ENCODE data around the gene TMEM232. TPM values are rescaled to one million over a fixed set of nuclear protein-coding genes. Genes with fewer than 3 reads are reported as not detected.
"Not testable (repeated sequence)": the region's sequence is repeated elsewhere in the genome, so short reads cannot be mapped to it uniquely, and the experiment has no call there.

Gene TMEM232
- total and polyA plus RNA-seq, 2 experiments from 2014 or later: 1.3 to 1.9 TPM

DNA sequence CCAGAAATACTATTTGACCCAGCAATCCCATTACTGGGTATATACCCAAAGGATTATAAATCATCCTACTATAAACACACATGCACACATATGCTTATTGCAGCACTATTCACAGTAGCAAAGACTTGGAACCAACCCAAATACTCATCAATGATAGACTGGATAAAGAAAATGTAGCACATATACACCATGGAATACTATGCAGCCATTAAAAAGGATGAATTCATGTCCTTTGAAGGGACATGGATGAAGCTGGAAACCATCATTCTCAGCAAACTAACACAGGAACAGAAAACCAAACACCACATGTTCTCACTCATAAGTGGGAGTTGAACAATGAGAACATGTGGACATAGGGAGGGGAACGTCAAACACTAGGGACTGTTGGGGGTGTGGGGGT is 35.9 kb downstream of the TMEM232 start:
- not testable (repeated sequence) for DNase-seq (ENCODE audit: low spot score); H3K4me2 ChIP-seq; H3K27me3 ChIP-seq (ENCODE audit: insufficient read depth); H3K27me3 Mint-ChIP-seq (ENCODE audit: insufficient read depth, low read depth, poor library complexity); ATAC-seq; H3K4me3 ChIP-seq; H3F3A ChIP-seq (replicated peaks; ENCODE audit: low read depth); H3K4me3 Mint-ChIP-seq; H3K4me1 ChIP-seq (ENCODE audit: insufficient read depth); H4K20me1 ChIP-seq (replicated peaks; ENCODE audit: insufficient read depth); H3K36me3 Mint-ChIP-seq (ENCODE audit: low read depth); H2AFZ ChIP-seq; H3K9me2 ChIP-seq (ENCODE audit: insufficient read depth); H3K79me2 ChIP-seq (replicated peaks; ENCODE audit: insufficient read depth); H3K27ac Mint-ChIP-seq; H3K27ac ChIP-seq (ENCODE audit: low read depth); H3K9me3 Mint-ChIP-seq; H3K36me3 ChIP-seq (ENCODE audit: insufficient read depth)
- peaks cover 10% of the 10 kb centered on the region for H3K4me1 Mint-ChIP-seq

DNA sequence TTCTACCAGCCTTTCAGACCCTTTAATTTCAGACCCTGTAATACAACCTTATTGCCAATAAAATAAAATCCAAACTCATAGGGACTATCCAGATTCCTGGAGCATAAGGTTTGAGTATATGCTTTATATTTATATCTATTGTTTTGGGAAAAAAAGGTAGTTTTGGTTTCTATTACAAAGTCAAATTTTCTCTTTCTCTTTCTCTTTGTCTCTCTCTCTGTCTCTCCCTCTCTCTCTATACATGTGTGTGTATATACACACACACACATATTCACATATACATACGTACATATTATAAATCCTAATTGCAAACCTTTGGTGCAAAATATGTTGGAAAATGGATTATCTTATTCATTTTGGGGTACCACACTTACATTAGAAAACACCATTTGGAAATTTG is 39.0 kb downstream of the TMEM232 start:
- Histone ChIP-seq H3K79me2 (replicated peaks; ENCODE audit: insufficient read depth) (no peaks in the 10 kb centered on the region), H3K27me3 (ENCODE audit: insufficient read depth) (no peaks in the 10 kb centered on the region), H3K4me1 (ENCODE audit: insufficient read depth) (no peaks in the 10 kb centered on the region), H3K9me2 (ENCODE audit: insufficient read depth) (no peaks in the 10 kb centered on the region), H3F3A (replicated peaks; ENCODE audit: low read depth) (no peaks in the 10 kb centered on the region), H3K4me3 (no peak overlapping the region), H3K4me2 (no peak overlapping the region), H3K27ac (ENCODE audit: low read depth) (no peak overlapping the region), H2AFZ (no peak overlapping the region), H3K36me3 (ENCODE audit: insufficient read depth) (no peaks in the 10 kb centered on the region), H4K20me1 (replicated peaks; ENCODE audit: insufficient read depth) (no peaks in the 10 kb centered on the region)
- DNase-seq (ENCODE audit: low spot score) (no peak), ATAC-seq (no peak)
- H3K36me3 Mint-ChIP-seq (ENCODE audit: low read depth): no peaks in the 10 kb centered on the region
- no peak overlapping the region; the same call in 1 of the 2 replicates for H3K27ac Mint-ChIP-seq
- TF ChIP-seq STAT1 (IDR thresholded peaks at IDR 0.05; ENCODE audit: unreplicated experiment) (no peak), ETS1 (IDR thresholded peaks at IDR 0.05) (no peak), JUNB (IDR thresholded peaks at IDR 0.05; ENCODE audit: unreplicated experiment) (no peak), NANOG (IDR thresholded peaks at IDR 0.05; ENCODE audit: borderline replicate concordance) (no peak), CTCF (conservative IDR thresholded peaks at IDR 0.05; ENCODE audit: low read depth in 2 of 2) (no peak), EZH2 (IDR thresholded peaks at IDR 0.05; ENCODE audit: low read depth, unreplicated experiment) (no peak), EZH2phosphoT487 (IDR thresholded peaks at IDR 0.05; ENCODE audit: unreplicated experiment) (no peak)
- TF ChIP-seq, protein P1, sequence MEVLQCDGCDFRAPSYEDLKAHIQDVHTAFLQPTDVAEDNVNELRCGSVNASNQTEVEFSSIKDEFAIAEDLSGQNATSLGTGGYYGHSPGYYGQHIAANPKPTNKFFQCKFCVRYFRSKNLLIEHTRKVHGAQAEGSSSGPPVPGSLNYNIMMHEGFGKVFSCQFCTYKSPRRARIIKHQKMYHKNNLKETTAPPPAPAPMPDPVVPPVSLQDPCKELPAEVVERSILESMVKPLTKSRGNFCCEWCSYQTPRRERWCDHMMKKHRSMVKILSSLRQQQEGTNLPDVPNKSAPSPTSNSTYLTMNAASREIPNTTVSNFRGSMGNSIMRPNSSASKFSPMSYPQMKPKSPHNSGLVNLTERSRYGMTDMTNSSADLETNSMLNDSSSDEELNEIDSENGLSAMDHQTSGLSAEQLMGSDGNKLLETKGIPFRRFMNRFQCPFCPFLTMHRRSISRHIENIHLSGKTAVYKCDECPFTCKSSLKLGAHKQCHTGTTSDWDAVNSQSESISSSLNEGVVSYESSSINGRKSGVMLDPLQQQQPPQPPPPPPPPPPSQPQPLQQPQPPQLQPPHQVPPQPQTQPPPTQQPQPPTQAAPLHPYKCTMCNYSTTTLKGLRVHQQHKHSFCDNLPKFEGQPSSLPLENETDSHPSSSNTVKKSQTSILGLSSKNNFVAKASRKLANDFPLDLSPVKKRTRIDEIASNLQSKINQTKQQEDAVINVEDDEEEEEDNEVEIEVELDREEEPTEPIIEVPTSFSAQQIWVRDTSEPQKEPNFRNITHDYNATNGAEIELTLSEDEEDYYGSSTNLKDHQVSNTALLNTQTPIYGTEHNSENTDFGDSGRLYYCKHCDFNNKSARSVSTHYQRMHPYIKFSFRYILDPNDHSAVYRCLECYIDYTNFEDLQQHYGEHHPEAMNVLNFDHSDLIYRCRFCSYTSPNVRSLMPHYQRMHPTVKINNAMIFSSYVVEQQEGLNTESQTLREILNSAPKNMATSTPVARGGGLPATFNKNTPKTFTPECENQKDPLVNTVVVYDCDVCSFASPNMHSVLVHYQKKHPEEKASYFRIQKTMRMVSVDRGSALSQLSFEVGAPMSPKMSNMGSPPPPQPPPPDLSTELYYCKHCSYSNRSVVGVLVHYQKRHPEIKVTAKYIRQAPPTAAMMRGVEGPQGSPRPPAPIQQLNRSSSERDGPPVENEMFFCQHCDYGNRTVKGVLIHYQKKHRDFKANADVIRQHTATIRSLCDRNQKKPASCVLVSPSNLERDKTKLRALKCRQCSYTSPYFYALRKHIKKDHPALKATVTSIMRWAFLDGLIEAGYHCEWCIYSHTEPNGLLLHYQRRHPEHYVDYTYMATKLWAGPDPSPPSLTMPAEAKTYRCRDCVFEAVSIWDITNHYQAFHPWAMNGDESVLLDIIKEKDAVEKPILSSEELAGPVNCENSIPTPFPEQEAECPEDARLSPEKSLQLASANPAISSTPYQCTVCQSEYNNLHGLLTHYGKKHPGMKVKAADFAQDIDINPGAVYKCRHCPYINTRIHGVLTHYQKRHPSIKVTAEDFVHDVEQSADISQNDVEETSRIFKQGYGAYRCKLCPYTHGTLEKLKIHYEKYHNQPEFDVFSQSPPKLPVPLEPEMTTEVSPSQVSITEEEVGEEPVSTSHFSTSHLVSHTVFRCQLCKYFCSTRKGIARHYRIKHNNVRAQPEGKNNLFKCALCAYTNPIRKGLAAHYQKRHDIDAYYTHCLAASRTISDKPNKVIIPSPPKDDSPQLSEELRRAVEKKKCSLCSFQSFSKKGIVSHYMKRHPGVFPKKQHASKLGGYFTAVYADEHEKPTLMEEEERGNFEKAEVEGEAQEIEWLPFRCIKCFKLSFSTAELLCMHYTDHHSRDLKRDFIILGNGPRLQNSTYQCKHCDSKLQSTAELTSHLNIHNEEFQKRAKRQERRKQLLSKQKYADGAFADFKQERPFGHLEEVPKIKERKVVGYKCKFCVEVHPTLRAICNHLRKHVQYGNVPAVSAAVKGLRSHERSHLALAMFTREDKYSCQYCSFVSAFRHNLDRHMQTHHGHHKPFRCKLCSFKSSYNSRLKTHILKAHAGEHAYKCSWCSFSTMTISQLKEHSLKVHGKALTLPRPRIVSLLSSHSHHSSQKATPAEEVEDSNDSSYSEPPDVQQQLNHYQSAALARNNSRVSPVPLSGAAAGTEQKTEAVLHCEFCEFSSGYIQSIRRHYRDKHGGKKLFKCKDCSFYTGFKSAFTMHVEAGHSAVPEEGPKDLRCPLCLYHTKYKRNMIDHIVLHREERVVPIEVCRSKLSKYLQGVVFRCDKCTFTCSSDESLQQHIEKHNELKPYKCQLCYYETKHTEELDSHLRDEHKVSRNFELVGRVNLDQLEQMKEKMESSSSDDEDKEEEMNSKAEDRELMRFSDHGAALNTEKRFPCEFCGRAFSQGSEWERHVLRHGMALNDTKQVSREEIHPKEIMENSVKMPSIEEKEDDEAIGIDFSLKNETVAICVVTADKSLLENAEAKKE (CRISPR knock-in tag; IDR thresholded peaks at IDR 0.05): no peak
- TF ChIP-seq, protein P2, sequence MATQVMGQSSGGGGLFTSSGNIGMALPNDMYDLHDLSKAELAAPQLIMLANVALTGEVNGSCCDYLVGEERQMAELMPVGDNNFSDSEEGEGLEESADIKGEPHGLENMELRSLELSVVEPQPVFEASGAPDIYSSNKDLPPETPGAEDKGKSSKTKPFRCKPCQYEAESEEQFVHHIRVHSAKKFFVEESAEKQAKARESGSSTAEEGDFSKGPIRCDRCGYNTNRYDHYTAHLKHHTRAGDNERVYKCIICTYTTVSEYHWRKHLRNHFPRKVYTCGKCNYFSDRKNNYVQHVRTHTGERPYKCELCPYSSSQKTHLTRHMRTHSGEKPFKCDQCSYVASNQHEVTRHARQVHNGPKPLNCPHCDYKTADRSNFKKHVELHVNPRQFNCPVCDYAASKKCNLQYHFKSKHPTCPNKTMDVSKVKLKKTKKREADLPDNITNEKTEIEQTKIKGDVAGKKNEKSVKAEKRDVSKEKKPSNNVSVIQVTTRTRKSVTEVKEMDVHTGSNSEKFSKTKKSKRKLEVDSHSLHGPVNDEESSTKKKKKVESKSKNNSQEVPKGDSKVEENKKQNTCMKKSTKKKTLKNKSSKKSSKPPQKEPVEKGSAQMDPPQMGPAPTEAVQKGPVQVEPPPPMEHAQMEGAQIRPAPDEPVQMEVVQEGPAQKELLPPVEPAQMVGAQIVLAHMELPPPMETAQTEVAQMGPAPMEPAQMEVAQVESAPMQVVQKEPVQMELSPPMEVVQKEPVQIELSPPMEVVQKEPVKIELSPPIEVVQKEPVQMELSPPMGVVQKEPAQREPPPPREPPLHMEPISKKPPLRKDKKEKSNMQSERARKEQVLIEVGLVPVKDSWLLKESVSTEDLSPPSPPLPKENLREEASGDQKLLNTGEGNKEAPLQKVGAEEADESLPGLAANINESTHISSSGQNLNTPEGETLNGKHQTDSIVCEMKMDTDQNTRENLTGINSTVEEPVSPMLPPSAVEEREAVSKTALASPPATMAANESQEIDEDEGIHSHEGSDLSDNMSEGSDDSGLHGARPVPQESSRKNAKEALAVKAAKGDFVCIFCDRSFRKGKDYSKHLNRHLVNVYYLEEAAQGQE (IDR thresholded peaks at IDR 0.05; ENCODE audit: unreplicated experiment): no peak
- H3K9me3 Mint-ChIP-seq: peaks cover 2% of the 10 kb centered on the region; the same call in 2 of the 3 replicates
- no peak overlapping the region for H3K4me3 Mint-ChIP-seq
- peaks cover 10% of the 10 kb centered on the region for H3K4me1 Mint-ChIP-seq
- H3K27me3 Mint-ChIP-seq (ENCODE audit: insufficient read depth, low read depth, poor library complexity): no peaks in the 10 kb centered on the region
